ENCODE results near the gene CDC42BPG.

DNA sequence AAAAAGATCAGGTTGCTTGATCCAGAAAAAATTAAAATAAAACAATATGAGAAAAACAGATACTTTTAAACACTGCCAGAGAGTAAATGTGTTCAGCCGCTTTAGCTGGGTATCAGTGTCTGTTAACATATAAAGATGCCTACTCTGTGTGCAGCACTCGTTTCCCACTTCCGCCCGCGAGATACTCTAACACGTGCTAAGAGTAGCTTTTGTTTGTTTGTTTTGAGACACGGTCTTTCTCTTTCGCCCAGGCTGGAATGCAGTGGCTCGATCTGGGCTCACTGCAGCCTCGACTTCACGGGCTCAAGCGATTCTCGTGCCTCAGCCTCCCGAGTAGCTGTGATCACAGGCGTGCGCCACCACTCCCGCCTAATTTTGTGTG, 33.6 kb downstream of the CDC42BPG start:
- TF ChIP-seq CTCF (IDR thresholded peaks at IDR 0.05; ENCODE audit: low read depth, low read length) (no peak), EZH2phosphoT487 (IDR thresholded peaks at IDR 0.05; ENCODE audit: low read depth) (no peak)

Measured in OCI-LY3 (cell line).